ENCODE measurements around the gene COL17A1.

COL17A1 gene

DNA sequence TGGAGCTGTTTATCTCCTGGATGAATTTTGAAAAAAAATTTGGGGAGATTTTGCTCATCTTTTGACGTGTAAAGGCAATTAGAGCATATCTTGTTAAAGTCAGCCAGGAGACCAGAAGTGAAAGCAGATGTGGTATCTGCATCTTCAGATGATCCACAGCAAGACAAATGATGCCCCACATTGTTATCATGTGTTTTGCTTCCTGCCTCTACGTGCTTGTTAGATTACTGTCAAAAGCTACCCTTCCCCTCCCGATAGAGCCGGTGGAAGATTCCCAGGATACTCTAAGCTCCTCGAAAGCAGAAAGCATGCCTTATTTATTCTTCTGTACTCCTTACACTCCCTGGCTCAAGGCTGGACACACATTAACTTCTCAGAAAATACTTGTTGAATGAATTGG, 12.9 kb downstream of the COL17A1 start:
- no peak for DNase-seq (ENCODE audit: extremely low read depth, low read depth)
- TF ChIP-seq, protein P1, sequence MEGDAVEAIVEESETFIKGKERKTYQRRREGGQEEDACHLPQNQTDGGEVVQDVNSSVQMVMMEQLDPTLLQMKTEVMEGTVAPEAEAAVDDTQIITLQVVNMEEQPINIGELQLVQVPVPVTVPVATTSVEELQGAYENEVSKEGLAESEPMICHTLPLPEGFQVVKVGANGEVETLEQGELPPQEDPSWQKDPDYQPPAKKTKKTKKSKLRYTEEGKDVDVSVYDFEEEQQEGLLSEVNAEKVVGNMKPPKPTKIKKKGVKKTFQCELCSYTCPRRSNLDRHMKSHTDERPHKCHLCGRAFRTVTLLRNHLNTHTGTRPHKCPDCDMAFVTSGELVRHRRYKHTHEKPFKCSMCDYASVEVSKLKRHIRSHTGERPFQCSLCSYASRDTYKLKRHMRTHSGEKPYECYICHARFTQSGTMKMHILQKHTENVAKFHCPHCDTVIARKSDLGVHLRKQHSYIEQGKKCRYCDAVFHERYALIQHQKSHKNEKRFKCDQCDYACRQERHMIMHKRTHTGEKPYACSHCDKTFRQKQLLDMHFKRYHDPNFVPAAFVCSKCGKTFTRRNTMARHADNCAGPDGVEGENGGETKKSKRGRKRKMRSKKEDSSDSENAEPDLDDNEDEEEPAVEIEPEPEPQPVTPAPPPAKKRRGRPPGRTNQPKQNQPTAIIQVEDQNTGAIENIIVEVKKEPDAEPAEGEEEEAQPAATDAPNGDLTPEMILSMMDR (IDR thresholded peaks at IDR 0.05; ENCODE audit: low read depth, low read length) = no peak

DNA sequence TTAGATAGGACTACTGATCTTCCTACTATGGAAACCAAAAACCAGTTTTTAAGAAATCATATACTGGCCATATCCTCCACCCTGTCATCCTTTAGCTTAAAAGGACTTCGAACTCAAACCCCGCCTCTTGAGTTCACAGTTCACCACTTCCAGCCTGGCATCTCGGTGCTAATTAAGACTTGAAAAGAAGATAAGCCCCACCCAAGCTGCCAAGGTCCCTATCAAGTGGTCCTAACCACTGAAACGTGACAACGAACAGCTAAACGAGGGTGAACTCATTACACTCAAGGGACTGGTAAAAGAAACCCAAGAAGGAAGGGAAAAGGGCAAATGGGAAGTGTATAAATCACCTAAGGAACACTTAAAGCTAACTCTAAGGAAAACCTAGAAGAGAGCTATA, 16.1 kb downstream of the COL17A1 start:
- TF ChIP-seq, protein P1 (IDR thresholded peaks at IDR 0.05; ENCODE audit: low read depth, low read length) = no peak
- DNase-seq (ENCODE audit: extremely low read depth, low read depth) = no peak

- no peak for DNase-seq (ENCODE audit: extremely low read depth, low read depth)
- TF ChIP-seq, protein P1 (IDR thresholded peaks at IDR 0.05; ENCODE audit: low read depth, low read length) = no peak
Observed at GRCh38 chr10:104067525-104067924, 18.2 kb downstream of the COL17A1 start.

GRCh38 chr10:104066945-104067344, 18.7 kb downstream of the COL17A1 start:
- no peak for DNase-seq (ENCODE audit: extremely low read depth, low read depth)
- TF ChIP-seq, protein P1 (IDR thresholded peaks at IDR 0.05; ENCODE audit: low read depth, low read length) = no peak

DNA sequence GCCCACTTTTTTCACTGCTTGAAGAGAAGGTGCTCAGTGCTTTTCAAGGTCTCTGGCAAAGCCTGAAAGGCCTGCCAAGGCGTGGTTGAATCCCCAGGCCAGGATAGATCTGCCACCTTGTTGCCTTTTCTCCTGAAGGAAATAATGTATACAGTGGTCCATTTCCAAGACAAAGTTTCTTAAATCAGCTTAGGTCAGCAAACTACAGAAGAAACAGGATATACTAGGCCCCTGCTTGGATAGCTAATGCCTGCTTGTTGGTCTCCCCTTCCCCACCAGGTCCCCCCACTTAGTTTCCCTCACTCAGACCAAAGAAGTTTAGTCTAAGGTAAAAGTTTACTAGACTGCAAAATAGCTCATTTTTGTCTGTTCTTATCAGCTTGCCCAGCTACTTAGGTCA, 19.9 kb downstream of the COL17A1 start:
- DNase-seq (ENCODE audit: extremely low read depth, low read depth) = no peak
- TF ChIP-seq, protein P1 (IDR thresholded peaks at IDR 0.05; ENCODE audit: low read depth, low read length) = no peak

GRCh38 chr10:104061196-104061595, 24.5 kb downstream of the COL17A1 start:
- TF ChIP-seq, protein P1 (IDR thresholded peaks at IDR 0.05; ENCODE audit: low read depth, low read length) = no peak
- DNase-seq (ENCODE audit: extremely low read depth, low read depth) = no peak

DNA sequence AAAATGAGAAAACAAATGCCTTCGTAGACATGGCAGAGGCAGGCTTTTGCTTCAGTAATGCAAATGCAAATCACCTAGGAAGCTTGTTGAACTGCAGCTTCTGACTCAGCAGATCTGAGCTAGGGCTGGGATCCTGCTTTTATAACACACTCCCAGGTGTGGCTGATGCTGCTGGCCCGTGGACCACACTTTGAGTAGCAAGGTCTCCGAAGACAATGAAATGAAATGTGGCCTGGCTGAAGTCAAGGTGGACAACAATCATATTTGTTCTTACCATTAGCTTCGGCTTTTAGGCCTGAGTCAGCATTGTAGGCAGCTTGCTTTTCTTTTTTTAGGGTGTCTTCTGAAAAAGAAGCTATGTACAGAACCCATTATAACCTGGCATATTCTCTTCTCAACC, 26.3 kb downstream of the COL17A1 start:
- DNase-seq (ENCODE audit: extremely low read depth, low read depth) = no peak
- TF ChIP-seq, protein P1 (IDR thresholded peaks at IDR 0.05; ENCODE audit: low read depth, low read length) = no peak

All from AG09319 (cell line).